Measurements from ENCODE around the gene EPHA3. TPM values are rescaled to one million over a fixed set of nuclear protein-coding genes. Genes with fewer than 3 reads are reported as not detected.

Gene EPHA3
- total RNA-seq, 4 donors from 2014 or later, result 5.6 to 63.0 (median 16.6) TPM

GRCh38 chr3:89434621-89435380 lies 327.4 kb downstream of the EPHA3 start:
- intact Hi-C loops (cut with DNase I; ENCODE audit: low total_unique reads), result no loop called here
- H3K4me1 ChIP-seq, result no peaks in the 10 kb centered on the region
- H3K27ac ChIP-seq, result no peak overlapping the region
- DNase-seq, result no peak
- TF ChIP-seq CTCF (IDR thresholded peaks at IDR 0.05) (no peak), POLR2A (IDR thresholded peaks at IDR 0.05) (no peak)
- H3K27me3 ChIP-seq, result no peaks in the 10 kb centered on the region
- H3K4me3 ChIP-seq, result no peak overlapping the region
- no peaks in the 10 kb centered on the region for H3K36me3 ChIP-seq
- no peaks in the 10 kb centered on the region for H3K9me3 ChIP-seq

GRCh38 chr3:89436846-89437245 lies 329.4 kb downstream of the EPHA3 start:
- TF ChIP-seq POLR2A (IDR thresholded peaks at IDR 0.05), result no peak
- no peak for TF ChIP-seq CTCF (IDR thresholded peaks at IDR 0.05)
- intact Hi-C loops (cut with DNase I; ENCODE audit: low total_unique reads), result no loop called here
- Histone ChIP-seq H3K27me3 (no peaks in the 10 kb centered on the region), H3K4me1 (no peaks in the 10 kb centered on the region), H3K9me3 (no peaks in the 10 kb centered on the region), H3K36me3 (no peaks in the 10 kb centered on the region), H3K27ac (no peak overlapping the region), H3K4me3 (no peak overlapping the region)
- DNase-seq, result no peak

- no peaks in the 10 kb centered on the region for H3K9me3 ChIP-seq
- intact Hi-C loops (cut with DNase I; ENCODE audit: low total_unique reads), result no loop called here
- H3K27ac ChIP-seq, result no peak overlapping the region
- H3K4me3 ChIP-seq, result no peak overlapping the region
- H3K27me3 ChIP-seq, result no peaks in the 10 kb centered on the region
- no peaks in the 10 kb centered on the region for H3K4me1 ChIP-seq
- no peak for DNase-seq
- no peak for TF ChIP-seq CTCF (IDR thresholded peaks at IDR 0.05)
- no peak for TF ChIP-seq POLR2A (IDR thresholded peaks at IDR 0.05)
- no peaks in the 10 kb centered on the region for H3K36me3 ChIP-seq
Measured at GRCh38 chr3:89440386-89440785, 333.0 kb downstream of the EPHA3 start.

GRCh38 chr3:89441141-89441540 lies 333.7 kb downstream of the EPHA3 start:
- no peaks in the 10 kb centered on the region for H3K36me3 ChIP-seq
- TF ChIP-seq POLR2A (IDR thresholded peaks at IDR 0.05), result no peak
- no peak for TF ChIP-seq CTCF (IDR thresholded peaks at IDR 0.05)
- intact Hi-C loops (cut with DNase I; ENCODE audit: low total_unique reads), result no loop called here

GRCh38 chr3:89446593-89446992 lies 339.2 kb downstream of the EPHA3 start:
- Histone ChIP-seq H3K27ac (no peak overlapping the region), H3K36me3 (no peaks in the 10 kb centered on the region), H3K4me1 (no peaks in the 10 kb centered on the region), H3K4me3 (no peak overlapping the region), H3K27me3 (no peaks in the 10 kb centered on the region), H3K9me3 (no peaks in the 10 kb centered on the region)
- TF ChIP-seq CTCF (IDR thresholded peaks at IDR 0.05), result no peak
- no peak for TF ChIP-seq POLR2A (IDR thresholded peaks at IDR 0.05)
- intact Hi-C loops (cut with DNase I; ENCODE audit: low total_unique reads), result no loop called here
- no peak for DNase-seq

More at GRCh38 chr3:89441141-89441540, 333.7 kb downstream of the EPHA3 start:
- Histone ChIP-seq H3K27ac (no peak overlapping the region), H3K4me1 (no peaks in the 10 kb centered on the region), H3K4me3 (no peak overlapping the region), H3K9me3 (no peaks in the 10 kb centered on the region), H3K27me3 (no peaks in the 10 kb centered on the region)
- DNase-seq, result no peak
